GM11168 (cell line): Measurements from ENCODE around the gene C1orf116.
"Not testable (repeated sequence)": the region's sequence is repeated elsewhere in the genome, so short reads cannot be mapped to it uniquely, and the experiment has no call there.

Experiments used
- in situ Hi-C: fragments of 300-500 bp; cut with MboI; formaldehyde crosslinking; loops from one replicate; pipeline ENCODE4 v1.12.0; 2022; ENCODE audit warnings: low sequenced_read_pairs; ENCODE audit not compliant: unreplicated experiment

C1orf116 gene

DNA sequence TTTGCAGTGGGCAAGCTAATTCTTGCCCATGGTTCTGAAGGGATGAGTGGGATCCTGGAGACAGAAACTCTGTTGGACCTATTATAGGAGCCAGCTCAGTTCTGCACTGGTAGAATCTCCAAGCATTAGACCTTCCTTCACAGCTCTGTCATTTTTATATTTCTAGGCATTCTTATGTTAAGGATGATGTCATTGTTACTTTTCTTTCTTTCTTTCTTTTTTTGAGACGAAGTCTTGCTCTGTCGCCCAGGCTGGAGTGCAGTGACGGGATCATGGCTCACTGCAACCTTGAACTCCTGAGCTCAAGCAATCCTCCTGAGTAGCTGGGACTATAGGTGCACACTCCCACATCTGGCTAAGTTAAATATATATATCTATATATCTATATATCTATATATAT, 28.0 kb upstream of the C1orf116 start:
- in situ Hi-C loops = no loop called here

DNA sequence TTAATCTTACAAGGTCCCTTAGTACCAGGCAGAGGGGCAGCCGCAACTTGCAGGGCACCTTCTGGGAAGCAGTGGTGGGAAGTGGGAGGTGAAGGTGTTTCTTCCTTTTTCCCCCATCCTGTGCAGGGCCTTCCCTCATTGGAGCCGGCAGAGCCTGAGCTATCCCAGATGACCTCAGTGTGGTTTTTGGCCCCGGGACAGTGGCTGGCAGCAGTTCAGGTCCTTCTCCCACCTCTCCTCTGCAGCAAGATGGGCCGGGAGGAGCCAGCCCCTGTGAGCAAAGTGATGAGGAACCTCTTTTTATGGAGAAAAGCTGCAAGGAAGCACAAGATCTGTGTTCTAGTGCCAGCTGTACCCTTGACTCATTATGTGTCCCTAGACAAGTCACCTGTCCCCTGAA, 27.3 kb upstream of the C1orf116 start:
- in situ Hi-C loops = no loop called here

DNA sequence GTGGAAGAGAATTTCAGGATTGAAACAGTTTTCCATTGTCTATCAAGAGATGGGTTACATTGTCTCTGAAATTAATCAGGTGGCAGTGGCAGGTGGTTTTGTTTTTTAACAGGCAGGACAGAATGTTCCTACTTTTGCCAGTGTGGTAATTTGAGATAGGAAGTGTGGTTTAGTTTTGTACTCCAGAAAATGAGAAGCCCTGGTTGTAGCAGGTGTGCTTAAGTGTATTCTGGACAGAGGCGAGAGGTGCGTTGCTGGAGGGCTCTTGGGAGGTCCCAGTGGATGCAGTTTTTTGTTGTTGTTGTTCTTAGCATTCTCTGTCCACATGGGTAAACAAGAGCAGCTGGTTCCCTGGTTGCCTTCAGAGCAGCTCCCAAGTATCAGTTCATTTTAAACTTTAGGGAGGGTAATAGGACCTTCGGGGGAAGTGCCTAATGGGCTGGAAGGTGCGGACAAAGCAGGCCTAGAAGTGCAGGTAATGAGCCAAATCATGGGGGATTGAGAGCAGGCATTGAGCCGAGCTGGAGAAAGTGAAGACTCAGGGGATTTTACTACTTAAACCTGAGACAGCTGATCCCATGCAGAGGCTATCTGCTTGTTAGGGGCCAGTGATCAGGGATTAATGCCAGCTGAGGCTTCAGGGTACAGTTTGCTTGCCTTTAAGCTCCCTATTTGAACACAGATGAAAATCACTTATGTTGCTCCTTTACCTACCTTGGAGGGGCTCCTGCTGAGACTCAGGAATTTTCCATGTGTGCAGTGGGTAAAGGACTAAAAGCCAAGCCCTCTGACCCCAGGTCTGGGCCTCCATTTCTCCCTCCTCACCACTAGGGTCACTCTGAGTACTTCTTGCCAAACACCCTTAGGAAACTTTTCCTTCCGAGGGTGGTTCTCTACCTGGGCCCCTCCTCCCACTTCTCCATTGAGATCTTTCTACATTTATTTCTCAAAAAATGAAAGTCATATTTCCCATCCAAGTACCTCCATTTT, 26.6 kb upstream of the C1orf116 start:
- in situ Hi-C loops = no loop called here

- in situ Hi-C loops = no loop called here
Measured at GRCh38 chr1:207058252-207058651, 25.7 kb upstream of the C1orf116 start.

DNA sequence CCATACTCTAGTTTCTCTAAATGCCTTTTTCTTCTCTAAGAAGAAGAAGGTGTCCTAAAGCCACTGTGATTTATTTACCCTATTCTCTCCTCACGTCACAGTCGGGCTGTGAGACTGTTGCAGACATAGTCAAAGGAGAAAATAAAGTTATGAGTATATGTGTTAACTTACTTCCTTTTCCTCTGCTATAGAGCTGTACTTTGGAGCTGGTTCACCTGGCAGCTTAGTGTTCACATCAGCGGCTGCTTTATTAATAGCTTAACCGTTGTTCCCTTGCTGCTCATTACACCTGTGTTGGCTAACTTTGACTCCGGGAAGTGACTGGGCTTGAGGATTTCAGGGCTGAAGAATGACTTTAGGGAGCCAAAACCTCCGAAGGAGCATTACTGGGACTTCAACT, 24.1 kb upstream of the C1orf116 start:
- in situ Hi-C loops = no loop called here

DNA sequence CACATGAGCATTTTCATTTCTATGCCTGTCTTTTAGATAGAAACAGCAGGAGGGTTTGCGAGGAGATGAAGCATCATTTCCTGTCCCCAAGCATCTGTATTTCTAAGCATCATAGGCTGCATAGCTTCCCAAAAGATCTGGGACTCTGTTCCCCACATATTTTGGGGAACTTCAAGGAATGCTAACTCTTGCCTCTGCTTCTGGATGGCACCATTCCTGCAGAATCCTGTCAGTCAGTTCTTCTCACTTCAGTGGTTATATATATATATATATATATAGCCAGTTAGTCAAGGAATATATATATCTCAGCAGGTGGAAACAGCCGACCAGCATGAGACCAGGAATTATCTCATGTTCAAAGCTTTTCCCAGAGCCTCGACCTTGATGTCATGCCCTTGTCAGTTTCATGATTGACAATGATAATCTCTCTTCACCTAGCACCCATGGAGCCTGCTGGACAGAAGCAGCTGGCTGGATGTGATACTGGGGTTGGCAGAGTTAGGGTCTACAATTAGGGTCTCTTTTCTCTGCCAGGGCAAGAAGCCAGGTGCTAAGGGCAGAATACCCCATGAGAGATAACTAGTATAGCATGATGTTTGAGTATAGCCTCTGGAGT, 22.9 kb upstream of the C1orf116 start:
- in situ Hi-C loops = no loop called here

- in situ Hi-C loops = no loop called here
Measured at GRCh38 chr1:207054491-207054890, 21.9 kb upstream of the C1orf116 start.

GRCh38 chr1:207052911-207053769, 20.6 kb upstream of the C1orf116 start, which contains the start of gene PFKFB2:
Gene PFKFB2 (plus strand): TSS chr1:207053275. CDS start chr1:207054718, 1,443 bp downstream.
- in situ Hi-C loops = no loop called here

GRCh38 chr1:207051191-207051943, 18.8 kb upstream of the C1orf116 start, which contains the start of gene YOD1:
Gene YOD1 (minus strand): TSS chr1:207051208. CDS start chr1:207051030, 178 bp downstream.
- in situ Hi-C loops = no loop called here

DNA sequence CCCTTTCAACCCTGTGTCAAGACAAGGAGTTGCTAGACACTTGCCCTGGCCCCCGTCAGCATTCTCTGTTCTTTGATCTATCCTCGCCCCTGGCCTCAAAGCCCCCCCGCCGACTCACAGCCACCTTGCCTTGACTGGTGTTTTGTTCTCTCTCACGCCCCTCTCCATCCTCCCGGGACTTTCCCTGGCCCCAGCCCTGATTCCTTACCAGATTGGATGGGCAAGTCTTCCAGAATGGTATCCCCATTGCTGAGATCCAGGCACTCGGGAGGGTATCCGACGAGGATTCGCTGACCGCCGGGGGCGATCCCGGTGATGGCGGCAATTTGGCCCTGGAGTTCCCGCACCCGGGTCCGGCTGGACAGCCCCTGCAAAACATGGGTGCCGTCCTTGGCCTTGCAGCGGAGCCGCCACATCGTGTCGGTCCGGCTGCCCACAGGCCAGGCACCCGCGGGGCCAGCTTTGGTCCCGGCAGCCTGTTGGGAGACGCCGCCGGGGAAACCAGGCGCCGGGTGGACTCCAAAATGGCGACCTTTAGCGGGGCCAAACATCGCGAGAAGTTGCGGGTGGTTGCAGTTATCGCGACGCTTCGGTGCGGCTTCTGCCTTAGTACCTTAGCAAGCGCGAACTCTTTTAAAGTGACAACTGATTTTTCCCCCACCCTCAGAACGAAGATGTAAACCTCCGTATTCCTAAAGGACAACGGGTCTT, 18.1 kb upstream of the C1orf116 start:
- in situ Hi-C loops = no loop called here

DNA sequence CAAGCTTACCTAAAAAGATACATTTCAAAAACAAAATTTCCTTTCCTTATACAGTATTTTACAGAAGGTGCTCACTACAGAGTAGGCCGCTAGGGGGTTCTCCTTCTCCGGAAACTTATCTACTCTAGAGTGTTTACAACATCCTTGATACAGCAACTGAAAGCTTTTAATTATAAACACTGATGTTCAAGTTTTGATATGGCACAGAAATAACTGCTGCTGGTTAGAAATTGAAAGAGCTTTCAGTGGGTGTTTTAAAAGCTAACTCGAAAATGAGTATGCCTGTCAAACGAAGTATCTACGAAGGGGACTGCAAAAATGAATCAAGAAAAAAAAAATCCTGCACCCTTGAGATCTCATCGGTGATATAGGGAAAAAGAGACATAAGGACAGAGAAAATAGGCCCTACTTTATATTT, 17.4 kb upstream of the C1orf116 start:
- in situ Hi-C loops = no loop called here

- in situ Hi-C loops = no loop called here
Measured at GRCh38 chr1:207049514-207049913, 17.0 kb upstream of the C1orf116 start.

DNA sequence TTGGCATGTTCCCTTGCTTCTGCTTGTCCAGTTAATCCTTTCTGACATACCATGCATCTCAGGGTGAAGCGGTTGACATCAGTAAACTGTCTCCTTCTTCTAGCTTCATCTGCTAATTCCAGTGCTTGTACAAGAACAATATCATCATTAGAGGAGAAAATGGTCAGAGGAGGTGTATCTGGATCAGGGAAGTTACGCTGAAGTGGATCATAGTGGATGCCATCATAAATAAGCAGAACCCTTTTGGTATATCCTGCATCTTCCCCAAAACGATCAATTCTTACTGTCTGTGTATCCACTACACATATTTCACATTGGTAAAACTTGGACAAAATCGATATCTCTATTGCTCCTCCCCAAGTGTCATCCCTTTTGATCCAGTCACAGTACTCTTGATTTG, 16.5 kb upstream of the C1orf116 start:
- in situ Hi-C loops = no loop called here

DNA sequence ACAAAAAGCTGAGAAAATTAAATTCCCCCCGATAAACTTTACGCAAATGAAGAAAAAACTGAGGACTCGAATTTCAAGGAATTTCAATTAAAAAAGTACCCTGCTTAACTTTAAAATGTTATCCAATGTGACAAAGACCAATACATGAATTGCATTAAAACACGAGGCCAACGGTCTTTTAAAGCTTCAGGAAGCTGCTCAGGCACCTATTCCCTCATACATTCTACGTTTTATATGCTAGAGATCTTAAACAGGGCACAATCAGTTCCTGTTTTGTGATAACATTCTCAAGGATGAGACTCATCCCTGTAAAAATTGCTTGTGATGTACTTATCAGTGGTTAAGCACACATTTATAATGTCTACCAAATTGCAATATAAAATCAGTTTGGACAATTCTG, 15.5 kb upstream of the C1orf116 start:
- in situ Hi-C loops = no loop called here

DNA sequence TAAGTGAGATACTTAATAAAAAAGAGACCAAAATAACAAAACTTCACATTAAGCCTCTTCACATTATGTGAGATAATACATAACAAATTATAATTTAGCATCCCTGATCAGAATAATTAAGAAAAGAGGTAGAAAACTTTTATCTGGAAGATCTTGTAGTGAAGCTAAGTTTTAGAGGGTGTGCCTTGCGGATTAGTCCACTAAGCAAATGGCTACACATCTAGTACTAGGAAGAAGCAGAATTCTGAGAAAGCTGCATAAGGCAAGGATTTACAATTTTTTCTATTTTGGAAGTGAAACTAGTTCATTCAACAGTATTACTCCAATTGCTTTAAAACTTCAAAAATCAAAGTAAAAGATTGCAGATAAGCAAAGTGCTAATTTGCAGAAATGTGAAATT, 14.9 kb upstream of the C1orf116 start:
- in situ Hi-C loops = no loop called here

- in situ Hi-C loops = no loop called here
Measured at GRCh38 chr1:207045453-207045852, 12.9 kb upstream of the C1orf116 start.

DNA sequence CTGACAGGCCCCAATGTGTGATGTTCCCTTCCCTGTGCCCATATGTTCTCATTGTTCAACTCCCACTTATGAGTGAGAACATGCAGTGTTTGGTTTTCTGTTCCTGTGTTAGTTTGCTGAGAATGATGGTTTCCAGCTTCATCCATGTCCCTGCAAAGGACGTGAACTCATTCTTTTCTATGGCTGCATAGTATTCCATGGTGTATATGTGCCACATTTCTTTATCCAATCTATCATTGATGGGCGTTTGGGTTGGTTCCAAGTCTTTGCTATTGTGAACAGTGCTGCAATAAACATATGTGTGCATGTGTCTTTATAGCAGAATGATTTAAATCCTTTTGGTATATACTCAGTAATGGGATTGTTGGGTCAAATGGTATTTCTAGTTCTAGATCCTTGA, 8.8 kb upstream of the C1orf116 start:
- in situ Hi-C loops = not testable (repeated sequence)

GRCh38 chr1:207040181-207040533, 7.6 kb upstream of the C1orf116 start:
- in situ Hi-C loops = no loop called here
